Heart right ventricle (tissue), 16 donors: Measurements from ENCODE around the gene SDK2. TPM values are rescaled to one million over a fixed set of nuclear protein-coding genes. Genes with fewer than 3 reads are reported as not detected.

Experiments
- ATAC-seq, 8 donors: fragments of 200-7000 bp; cut with Tn5 transposase; one replicate each; pipeline ENCODE4 v1.9.1; 2020; ENCODE audit warnings: mild to moderate bottlenecking in 8 of 8, moderate library complexity in 8 of 8, moderate number of reproducible peaks in 1 of 8
- DNase-seq, 2 donors: peaks; one replicate each; pipeline ENCODE4 v3.0.0-alpha.2; 2020
- H3K27ac ChIP-seq, 10 donors: fragments of 200-600 bp; sonication (generic) in 2 of 10; one replicate each; pipeline versions ENCODE4 v1.5.0 to v1.8.0; 2020 to 2022; ENCODE audit warnings: mild to moderate bottlenecking in 3 of 10
- H3K27me3 ChIP-seq, 7 donors: fragments of 200-600 bp; one replicate each; pipeline ENCODE4 v1.8.0; 2021 to 2022; ENCODE audit warnings: mild to moderate bottlenecking in 2 of 7
- H3K36me3 ChIP-seq, 9 donors: fragments of 200-600 bp; sonication (generic) in 1 of 9; one replicate each; pipeline versions ENCODE4 v1.5.0 to v1.8.0; 2020 to 2022; ENCODE audit warnings: mild to moderate bottlenecking in 2 of 9
- H3K4me1 ChIP-seq, 9 donors: fragments of 200-600 bp; sonication (generic) in 1 of 9; one replicate each; pipeline versions ENCODE4 v1.5.0 to v1.8.0; 2020 to 2022; ENCODE audit warnings: mild to moderate bottlenecking in 4 of 9
- H3K4me3 ChIP-seq, 10 donors: fragments of 200-600 bp; sonication (generic) in 2 of 10; one replicate each; pipeline versions ENCODE4 v1.5.0 to v1.8.0; 2020 to 2022; ENCODE audit warnings: mild to moderate bottlenecking in 7 of 10, moderate library complexity in 2 of 10
- H3K9me3 ChIP-seq, 11 donors: fragments of 200-600 bp in 10 of 11; sonication (generic) in 2 of 11; one replicate each; pipeline versions ENCODE4 v1.5.0 to v1.8.0; 2013 to 2022; ENCODE audit warnings: mild to moderate bottlenecking in 2 of 11, control low read depth in 1 of 11, moderate library complexity in 1 of 11
- CTCF ChIP-seq, 9 donors: fragments of 200-600 bp; sonication (generic) in 2 of 9; IDR thresholded peaks; one replicate each; pipeline versions ENCODE4 v1.5.0 to v1.8.0; 2021 to 2022; ENCODE audit warnings: antibody characterized with exemption in 9 of 9, mild to moderate bottlenecking in 5 of 9, moderate library complexity in 1 of 9
- WGBS, 2 donors: extraction: QIAGEN DNeasy Blood & Tissue Kit; methylation state at CpG; one replicate each; pipeline ENCODE4 v1.1.7; 2013; ENCODE audit warnings: inconsistent platforms in 1 of 2; 5-methylcytosine and 5-hydroxymethylcytosine counted together
- intact Hi-C, 10 donors: fragments of 100-400 bp; cut with DNase I; formaldehyde crosslinking; loops; one replicate each; pipeline versions ENCODE4 v1.11.1 to v1.14.2; 2022
- polyA plus RNA-seq, 2 donors: library from polyadenylated mRNA; stranded (reverse); fragments of 200-250 nt; gene quantifications; one replicate each; pipeline ENCODE4 v1.2.3, GENCODE V29; 2013
- total RNA-seq, 10 donors: library from RNA; stranded (reverse); fragmentation: NEBNext Ultra II Directional in 3 of 10; extraction: Animal tissue kit (Norgen Biotek cat#: 25700) in 3 of 10; gene quantifications; one replicate each; pipeline versions ENCODE4 v1.2.1 to v1.2.4, GENCODE V29; 2021 to 2023
- donor health status: Arrhythmogenic right ventricular cardiomyopathy.
- donor health status: ischemic (EF 13 %, LVEDD 7.1; RV severe dilation, severe dysfunction).
- donor health status: healthy with polysubstance abuse.
- donor health status: DM: no; HTN: yes; CAD: no.
- donor health status: DM: no; HTN: no; CAD: no.
- donor health status: ischemic (EF 25% LVEDD 6.9; RV normal size, moderate dysfunction).
- donor health status: ischemic (EF 25% LVEDD 5.7; RV mildly dilated, moderate dysfunction).
- donor health status: healthy.
- donor health status: DM: yes; HTN: yes; CAD: no.
- donor health status: Ischemic cardiomyopathy.
- donor health status: ischemic (EF 35%, LVEDD 5.7; RV mildly dilated, moderate dysfunction).
- donor health status: nonischemic (EF 11% LVEDD 7.7; RV severe dilation, severe dysfunction).
- donor health status: DM: yes; HTN: yes; CAD: no.
- donor health status: PGD.
- donor health status: ischemic (EF 29% LVEDD 5.4; RV normal size, mild dysfunction).
- donor health status: nonischemic (EF 23%, LVEDD 6.1; RV moderate dilation, normal function).

Gene SDK2
- total and polyA plus RNA-seq, 12 donors, result 0.44 to 4.2 (median 1.9) TPM

- H3K9me3 ChIP-seq, result peaks cover 0 to 6% (median 0%) of the 10 kb centered on the region in 11 donors
- ATAC-seq (no peak), DNase-seq (no peak)
- no peak for TF ChIP-seq CTCF (IDR thresholded peaks at IDR 0.05)
- no peaks in the 10 kb centered on the region for H3K36me3 ChIP-seq
- no peak overlapping the region for H3K4me3 ChIP-seq
- H3K27me3 ChIP-seq, result peaks cover 0 to 31% (median 7%) of the 10 kb centered on the region in 7 donors
- intact Hi-C loops, result no loop called here
- 85 to 90% methylated on average over 13 of the region's 13 CpGs for WGBS, 2 donors
- H3K27ac ChIP-seq, result no peak overlapping the region
- H3K4me1 ChIP-seq, result no peaks in the 10 kb centered on the region
Observed at GRCh38 chr17:73689596-73690275, 45.5 kb upstream of the SDK2 start.

GRCh38 chr17:73686961-73687360 is 42.7 kb upstream of the SDK2 start:
- ATAC-seq, result no peak
- H3K4me3 ChIP-seq, result no peak overlapping the region
- peaks cover 0 to 34% (median 7%) of the 10 kb centered on the region in 7 donors for H3K27me3 ChIP-seq
- H3K27ac ChIP-seq, result no peak overlapping the region
- H3K4me1 ChIP-seq, result no peaks in the 10 kb centered on the region
- H3K9me3 ChIP-seq, result peaks cover 0 to 15% (median 2%) of the 10 kb centered on the region in 11 donors
- WGBS, 2 donors, result 86 to 88% methylated on average over 3 of the region's 3 CpGs
- DNase-seq, result no peak
- intact Hi-C loops, result no loop called here
- TF ChIP-seq CTCF (IDR thresholded peaks at IDR 0.05), result no peak
- no peaks in the 10 kb centered on the region for H3K36me3 ChIP-seq

GRCh38 chr17:73686126-73686525 is 41.9 kb upstream of the SDK2 start:
- no peaks in the 10 kb centered on the region for H3K4me1 ChIP-seq
- H3K36me3 ChIP-seq, result no peaks in the 10 kb centered on the region
- ATAC-seq (no peak), DNase-seq (no peak)
- H3K27me3 ChIP-seq, result peaks cover 0 to 31% (median 5%) of the 10 kb centered on the region in 7 donors
- H3K9me3 ChIP-seq, result peaks cover 0 to 24% (median 6%) of the 10 kb centered on the region in 11 donors
- no peak overlapping the region for H3K27ac ChIP-seq
- H3K4me3 ChIP-seq, result no peak overlapping the region
- TF ChIP-seq CTCF (IDR thresholded peaks at IDR 0.05), result no peak
- intact Hi-C loops, result no loop called here

- H3K27ac ChIP-seq, result no peak overlapping the region
- no peaks in the 10 kb centered on the region for H3K4me1 ChIP-seq
- peaks cover 0 to 28% (median 6%) of the 10 kb centered on the region in 11 donors for H3K9me3 ChIP-seq
- DNase-seq (no peak), ATAC-seq (no peak)
- no peak overlapping the region for H3K4me3 ChIP-seq
- peaks cover 0 to 19% (median 4%) of the 10 kb centered on the region in 7 donors for H3K27me3 ChIP-seq
- TF ChIP-seq CTCF (IDR thresholded peaks at IDR 0.05), result no peak
- 26 to 37% methylated on average over 3 of the region's 3 CpGs for WGBS, 2 donors
- intact Hi-C loops, result no loop called here
- no peaks in the 10 kb centered on the region for H3K36me3 ChIP-seq
Observed at GRCh38 chr17:73684183-73684582, 39.9 kb upstream of the SDK2 start.
